HCT116 (cell line): ENCODE results near the gene RPS24.

Source experiments
- EZH2phosphoT487 ChIP-seq: fragments of 200-600 bp; IDR thresholded peaks from 2 replicates; pipeline ENCODE4 v1.6.1; 2018; ENCODE audit warnings: antibody characterized with exemption, borderline replicate concordance
- REST ChIP-seq: IDR thresholded peaks from 2 replicates; pipeline ENCODE4 v1.6.1; 2012; ENCODE audit warnings: low read depth
- TCF7L2 ChIP-seq: IDR thresholded peaks from 2 replicates; pipeline ENCODE4 v1.7.0; 2011; ENCODE audit warnings: borderline replicate concordance, inconsistent platforms; ENCODE audit not compliant: insufficient read depth, insufficient read length; ENCODE audit errors: extremely low read depth
- TF ChIP-seq, protein P1 (sequence below), 3 experiments: fragments of 200-600 bp in 1 of 3; sonication (generic) in 1 of 3; IDR thresholded peaks in 2 of 3; conservative IDR thresholded peaks in 1 of 3; 2 replicates each; pipeline ENCODE4 v1.5.1; 2012 to 2017; ENCODE audit warnings: low read depth in 2 of 3, low read length in 2 of 3, antibody characterized with exemption in 1 of 3, borderline replicate concordance in 1 of 3, control low read depth in 1 of 3, mild to moderate bottlenecking in 1 of 3, mixed read lengths in 1 of 3, mixed run types in 1 of 3, moderate library complexity in 1 of 3; ENCODE audit not compliant: insufficient read depth in 1 of 3

DNA sequence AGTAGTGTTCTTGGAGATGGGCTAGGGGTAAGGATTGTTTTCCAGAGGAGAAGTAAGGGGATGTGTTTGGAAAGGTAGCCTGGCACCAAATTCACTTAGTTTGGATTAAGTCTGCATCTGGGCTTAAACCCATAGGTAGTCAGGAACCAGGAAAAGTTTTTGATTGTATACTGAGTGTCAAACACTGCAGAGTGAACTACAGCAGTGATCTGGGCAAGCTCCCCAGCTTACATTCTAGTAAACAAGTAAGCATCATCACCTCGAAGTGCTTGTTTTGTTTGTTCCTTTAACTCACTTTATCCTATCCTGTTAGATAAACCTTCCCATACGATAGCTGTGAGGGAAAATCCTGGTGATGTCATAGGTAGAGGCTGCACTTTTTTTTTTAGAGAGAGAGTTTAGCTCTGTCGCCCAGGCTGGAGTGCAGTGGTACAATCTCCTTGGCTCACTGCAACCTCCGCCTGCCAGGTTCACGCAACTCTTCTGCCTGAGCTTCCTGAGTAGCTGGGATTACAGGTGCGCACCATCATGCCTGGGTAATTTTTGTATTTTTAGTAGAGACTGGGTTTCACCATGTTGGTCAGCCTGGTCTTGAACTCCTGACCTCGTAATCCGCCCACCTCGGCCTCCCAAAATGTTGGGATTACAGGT, 2.4 kb downstream of the RPS24 start:
- TF ChIP-seq REST (no peak), EZH2phosphoT487 (no peak), TCF7L2 (no peak)
- TF ChIP-seq, protein P1, sequence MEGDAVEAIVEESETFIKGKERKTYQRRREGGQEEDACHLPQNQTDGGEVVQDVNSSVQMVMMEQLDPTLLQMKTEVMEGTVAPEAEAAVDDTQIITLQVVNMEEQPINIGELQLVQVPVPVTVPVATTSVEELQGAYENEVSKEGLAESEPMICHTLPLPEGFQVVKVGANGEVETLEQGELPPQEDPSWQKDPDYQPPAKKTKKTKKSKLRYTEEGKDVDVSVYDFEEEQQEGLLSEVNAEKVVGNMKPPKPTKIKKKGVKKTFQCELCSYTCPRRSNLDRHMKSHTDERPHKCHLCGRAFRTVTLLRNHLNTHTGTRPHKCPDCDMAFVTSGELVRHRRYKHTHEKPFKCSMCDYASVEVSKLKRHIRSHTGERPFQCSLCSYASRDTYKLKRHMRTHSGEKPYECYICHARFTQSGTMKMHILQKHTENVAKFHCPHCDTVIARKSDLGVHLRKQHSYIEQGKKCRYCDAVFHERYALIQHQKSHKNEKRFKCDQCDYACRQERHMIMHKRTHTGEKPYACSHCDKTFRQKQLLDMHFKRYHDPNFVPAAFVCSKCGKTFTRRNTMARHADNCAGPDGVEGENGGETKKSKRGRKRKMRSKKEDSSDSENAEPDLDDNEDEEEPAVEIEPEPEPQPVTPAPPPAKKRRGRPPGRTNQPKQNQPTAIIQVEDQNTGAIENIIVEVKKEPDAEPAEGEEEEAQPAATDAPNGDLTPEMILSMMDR (IDR thresholded peaks at IDR 0.05 in 2 of 3, conservative IDR thresholded peaks at IDR 0.05 in 1 of 3; ENCODE audit: borderline replicate concordance in 1 of 3, insufficient read depth in 1 of 3, low read depth in 2 of 3, low read length in 2 of 3) = no peak
